ENCODE measurements around the gene ZNF268. TPM values are rescaled to one million over a fixed set of nuclear protein-coding genes. Genes with fewer than 3 reads are reported as not detected.

The ZNF268 gene
- total RNA-seq, result 10.9 and 35.6 TPM in 2 replicates

- peak; percentile 79 for DNase-seq (ENCODE audit: extremely low read depth, low read depth, low spot score)
Measured at GRCh38 chr12:133181238-133181959, at the start of gene ZNF268. Gene ZNF268 (plus strand): TSS chr12:133181495. CDS start chr12:133181998, 503 bp downstream.

- DNase-seq (ENCODE audit: extremely low read depth, low read depth, low spot score), result no peak
Measured at GRCh38 chr12:133135747-133136146, 45.5 kb upstream of the ZNF268 start.

- DNase-seq (ENCODE audit: extremely low read depth, low read depth, low spot score), result no peak
Measured at GRCh38 chr12:133145981-133146380, 35.3 kb upstream of the ZNF268 start.

- DNase-seq (ENCODE audit: extremely low read depth, low read depth, low spot score), result no peak
Measured at GRCh38 chr12:133156125-133156690, 25.1 kb upstream of the ZNF268 start.

GRCh38 chr12:133165776-133166175, 15.5 kb upstream of the ZNF268 start:
- no peak for DNase-seq (ENCODE audit: extremely low read depth, low read depth, low spot score)

- no peak for DNase-seq (ENCODE audit: extremely low read depth, low read depth, low spot score)
Measured at GRCh38 chr12:133172491-133172890, 8.8 kb upstream of the ZNF268 start.

- no peak for DNase-seq (ENCODE audit: extremely low read depth, low read depth, low spot score)
Measured at GRCh38 chr12:133174901-133175300, 6.4 kb upstream of the ZNF268 start.

- no peak for DNase-seq (ENCODE audit: extremely low read depth, low read depth, low spot score)
Measured at GRCh38 chr12:133180669-133181068, 626 bp upstream of the ZNF268 start.

- no peak for DNase-seq (ENCODE audit: extremely low read depth, low read depth, low spot score)
Measured at GRCh38 chr12:133190176-133190575, 8.9 kb downstream of the ZNF268 start.

- DNase-seq (ENCODE audit: extremely low read depth, low read depth, low spot score), result no peak
Measured at GRCh38 chr12:133192847-133193246, 11.6 kb downstream of the ZNF268 start.

GRCh38 chr12:133201888-133202287, 20.6 kb downstream of the ZNF268 start:
- no peak for DNase-seq (ENCODE audit: extremely low read depth, low read depth, low spot score)

GRCh38 chr12:133202493-133203343, 21.4 kb downstream of the ZNF268 start:
- DNase-seq (ENCODE audit: extremely low read depth, low read depth, low spot score), result no peak

- DNase-seq (ENCODE audit: extremely low read depth, low read depth, low spot score), result no peak
Measured at GRCh38 chr12:133203344-133204263, 22.3 kb downstream of the ZNF268 start.

- DNase-seq (ENCODE audit: extremely low read depth, low read depth, low spot score), result no peak
Measured at GRCh38 chr12:133204264-133204603, 22.9 kb downstream of the ZNF268 start.

GRCh38 chr12:133206390-133206789, 25.1 kb downstream of the ZNF268 start:
- no peak for DNase-seq (ENCODE audit: extremely low read depth, low read depth, low spot score)

GRCh38 chr12:133215724-133216123, 34.4 kb downstream of the ZNF268 start:
- no peak for DNase-seq (ENCODE audit: extremely low read depth, low read depth, low spot score)

GRCh38 chr12:133217219-133217618, 35.9 kb downstream of the ZNF268 start:
- no peak for DNase-seq (ENCODE audit: extremely low read depth, low read depth, low spot score)

- DNase-seq (ENCODE audit: extremely low read depth, low read depth, low spot score), result no peak
Measured at GRCh38 chr12:133220521-133220920, 39.2 kb downstream of the ZNF268 start.

- no peak for DNase-seq (ENCODE audit: extremely low read depth, low read depth, low spot score)
Measured at GRCh38 chr12:133221241-133221640, 39.9 kb downstream of the ZNF268 start.

GRCh38 chr12:133222211-133222610, 40.9 kb downstream of the ZNF268 start:
- DNase-seq (ENCODE audit: extremely low read depth, low read depth, low spot score), result no peak

GRCh38 chr12:133225527-133225926, 44.2 kb downstream of the ZNF268 start:
- DNase-seq (ENCODE audit: extremely low read depth, low read depth, low spot score), result no peak

All from glomerular endothelial cell (primary cell).